ELR (cell line): Measurements from ENCODE around the gene ARHGAP40.

Experiments used
- DNase-seq: peaks from one replicate; pipeline ENCODE4 v3.0.0-alpha.2; 2015; ENCODE audit warnings: low read depth

Gene ARHGAP40

DNA sequence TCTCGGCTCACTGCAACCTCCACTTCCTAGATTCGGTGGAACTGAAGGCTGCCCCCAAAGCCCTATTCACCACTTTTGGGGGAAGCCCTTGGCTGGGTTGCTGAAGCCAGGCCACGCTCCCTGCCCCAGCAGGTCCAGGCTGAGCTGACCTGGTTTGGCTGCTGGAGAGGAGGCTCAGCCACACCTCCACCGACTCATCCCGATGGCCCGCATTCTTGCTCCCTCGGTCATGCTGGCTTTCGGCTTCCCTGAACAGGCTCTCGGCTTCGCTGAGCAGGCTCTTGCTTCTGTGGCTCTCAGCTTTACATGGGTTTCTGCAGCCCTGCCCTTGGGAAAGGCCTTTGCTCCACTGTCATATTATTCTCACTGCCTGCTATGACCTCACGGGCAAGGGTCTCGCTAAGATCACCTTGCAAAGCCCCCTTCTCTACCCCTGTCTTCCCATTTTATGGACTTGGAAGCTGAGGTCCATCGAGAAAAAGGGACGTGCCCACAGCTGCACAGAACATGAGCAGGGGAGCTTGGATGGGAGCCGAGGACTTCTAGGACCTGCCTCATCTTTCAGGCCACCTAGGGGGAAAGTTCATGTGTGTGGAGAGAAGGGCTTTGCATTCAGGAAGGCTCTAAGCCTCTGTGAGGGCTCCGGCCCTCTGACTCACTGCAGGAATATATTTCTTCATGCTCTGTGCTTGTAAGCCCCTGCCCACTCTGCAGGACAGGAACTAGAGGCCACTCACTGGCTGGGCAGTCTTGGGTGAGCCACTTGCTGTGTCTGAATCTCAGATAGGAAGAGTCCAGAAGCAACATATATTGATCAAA is 15.6 kb downstream of the ARHGAP40 start:
- peak; percentile 92 for DNase-seq

DNA sequence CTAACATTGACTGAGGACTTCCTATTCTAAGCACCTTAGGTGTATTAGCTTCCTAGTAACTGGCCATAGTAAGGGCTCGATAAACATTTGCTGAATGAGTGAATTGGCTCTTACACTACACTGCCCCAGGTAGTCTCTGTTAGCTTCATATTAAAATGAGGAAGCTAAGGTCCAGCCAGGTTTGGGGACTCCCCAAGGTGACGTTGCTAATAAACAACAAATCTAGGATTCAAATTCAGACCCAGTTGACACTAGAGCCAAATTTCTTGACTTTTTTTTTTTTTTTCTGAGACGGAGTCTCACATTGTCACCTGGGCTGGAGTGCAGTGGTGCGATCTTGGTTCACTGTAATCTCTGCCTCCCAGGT is 16.2 kb downstream of the ARHGAP40 start:
- DNase-seq, result no peak

DNA sequence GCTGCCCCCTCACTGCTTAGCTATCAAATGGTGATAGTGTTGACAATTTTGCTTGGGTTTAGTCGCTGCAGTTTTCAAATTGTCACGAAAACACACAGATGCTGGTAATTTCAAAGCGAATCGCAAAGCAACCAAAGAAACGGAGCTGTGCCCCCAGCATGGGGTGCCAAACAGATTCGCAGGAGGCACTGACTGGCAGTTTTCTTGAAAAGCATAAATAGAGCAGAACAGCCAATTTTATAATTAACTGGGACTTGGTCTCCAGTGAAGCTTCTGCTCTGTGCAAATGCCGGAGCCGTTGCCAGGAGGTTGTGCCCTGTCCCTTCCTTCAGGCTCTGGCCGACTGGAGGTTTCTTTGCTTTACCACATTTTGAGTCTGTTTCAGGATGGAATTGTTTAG is 18.8 kb downstream of the ARHGAP40 start:
- DNase-seq, result no peak

DNA sequence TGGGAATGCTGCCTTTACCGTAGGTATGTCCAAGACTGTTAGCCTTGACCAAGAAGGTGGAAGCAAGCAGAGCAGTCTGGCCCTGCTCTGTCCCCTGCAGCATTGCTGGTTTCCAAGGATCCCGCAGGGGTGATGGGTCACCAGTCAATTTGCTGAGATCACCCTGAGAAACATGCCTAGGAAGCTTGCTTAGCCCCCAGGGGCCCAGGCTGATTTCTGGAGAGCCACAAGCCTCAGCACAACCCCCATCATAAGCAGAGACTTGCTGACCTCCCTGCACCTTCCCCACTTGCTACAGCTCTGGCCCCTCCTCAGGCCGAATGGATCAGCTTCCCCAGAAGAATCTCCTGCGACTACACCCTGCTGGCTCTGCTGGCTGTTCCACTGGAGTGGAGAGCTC is 21.5 kb downstream of the ARHGAP40 start:
- DNase-seq, result peak; percentile 75

DNA sequence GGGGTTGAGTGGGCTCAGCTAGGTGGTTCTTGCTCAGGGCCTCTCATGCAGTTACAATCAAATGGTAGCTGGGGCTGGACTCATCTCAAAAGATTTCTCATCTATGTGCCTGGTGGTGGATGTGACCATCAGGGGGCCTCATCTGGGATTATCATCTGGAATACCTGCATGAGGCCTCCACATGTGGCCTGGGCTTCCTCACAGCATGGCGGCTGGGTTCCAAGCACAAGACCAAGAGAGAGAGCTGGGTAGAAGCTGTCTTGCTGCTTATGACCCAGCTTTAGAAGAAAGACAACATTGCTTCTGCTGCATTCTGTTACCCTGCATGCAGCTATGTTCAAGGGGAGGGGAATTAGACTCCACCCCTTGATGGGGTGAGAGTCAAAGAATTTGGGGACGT is 22.5 kb downstream of the ARHGAP40 start:
- no peak for DNase-seq

DNA sequence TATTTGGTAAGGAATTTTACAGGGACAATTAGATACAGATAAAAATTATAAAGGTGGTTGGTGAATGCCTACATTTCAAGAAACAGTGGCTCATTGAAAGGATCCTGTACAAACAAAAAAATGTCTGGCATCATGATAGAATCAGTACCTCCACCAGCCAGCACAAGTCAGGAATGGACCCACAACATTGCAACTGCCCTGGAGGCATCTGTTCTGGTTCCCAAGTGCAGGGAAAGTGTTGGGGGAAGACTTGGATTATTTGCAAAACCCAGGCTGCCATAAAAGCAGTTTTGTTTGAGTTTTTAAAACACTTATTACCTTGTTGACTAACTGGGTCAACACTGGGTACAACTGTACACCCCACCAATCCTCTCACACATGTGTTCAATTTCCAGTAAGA is 24.3 kb downstream of the ARHGAP40 start:
- DNase-seq, result no peak

DNA sequence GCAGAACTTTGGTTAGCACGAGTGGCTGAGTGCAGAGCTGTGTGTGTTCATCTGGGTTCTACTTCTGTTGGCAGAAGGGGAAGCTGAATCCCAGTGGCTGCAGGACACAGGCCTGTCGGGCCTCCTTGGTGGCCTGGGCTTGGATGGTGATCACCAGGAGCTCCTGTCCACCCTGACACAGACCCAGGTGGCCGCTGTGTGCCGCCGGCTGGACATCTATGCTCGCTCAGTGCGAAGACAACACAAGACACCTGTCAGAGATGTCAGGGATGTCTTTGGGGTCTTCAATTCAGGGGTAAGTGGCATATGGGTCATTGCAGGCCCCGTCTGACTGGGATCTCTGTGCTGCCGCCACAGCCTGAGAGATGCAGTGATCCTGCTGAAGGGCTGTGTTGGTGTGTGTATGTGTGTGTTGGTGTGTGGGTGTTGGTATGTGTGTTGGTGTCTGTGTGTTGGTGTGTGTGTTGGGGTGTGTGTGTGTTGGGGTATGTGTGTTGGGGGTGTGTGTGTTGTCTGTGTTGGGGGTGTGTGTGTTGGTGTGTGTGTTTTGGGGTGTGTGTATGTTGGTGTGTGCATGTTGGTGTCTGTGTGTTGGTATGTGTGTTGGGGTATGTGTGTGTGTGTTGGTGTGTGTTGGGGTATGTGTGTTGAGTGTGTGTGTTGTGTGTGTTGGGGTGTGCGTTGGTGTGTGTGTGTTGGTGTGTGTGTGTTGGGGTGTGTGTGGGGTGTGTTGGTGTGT is 25.5 kb downstream of the ARHGAP40 start:
- no peak for DNase-seq

DNA sequence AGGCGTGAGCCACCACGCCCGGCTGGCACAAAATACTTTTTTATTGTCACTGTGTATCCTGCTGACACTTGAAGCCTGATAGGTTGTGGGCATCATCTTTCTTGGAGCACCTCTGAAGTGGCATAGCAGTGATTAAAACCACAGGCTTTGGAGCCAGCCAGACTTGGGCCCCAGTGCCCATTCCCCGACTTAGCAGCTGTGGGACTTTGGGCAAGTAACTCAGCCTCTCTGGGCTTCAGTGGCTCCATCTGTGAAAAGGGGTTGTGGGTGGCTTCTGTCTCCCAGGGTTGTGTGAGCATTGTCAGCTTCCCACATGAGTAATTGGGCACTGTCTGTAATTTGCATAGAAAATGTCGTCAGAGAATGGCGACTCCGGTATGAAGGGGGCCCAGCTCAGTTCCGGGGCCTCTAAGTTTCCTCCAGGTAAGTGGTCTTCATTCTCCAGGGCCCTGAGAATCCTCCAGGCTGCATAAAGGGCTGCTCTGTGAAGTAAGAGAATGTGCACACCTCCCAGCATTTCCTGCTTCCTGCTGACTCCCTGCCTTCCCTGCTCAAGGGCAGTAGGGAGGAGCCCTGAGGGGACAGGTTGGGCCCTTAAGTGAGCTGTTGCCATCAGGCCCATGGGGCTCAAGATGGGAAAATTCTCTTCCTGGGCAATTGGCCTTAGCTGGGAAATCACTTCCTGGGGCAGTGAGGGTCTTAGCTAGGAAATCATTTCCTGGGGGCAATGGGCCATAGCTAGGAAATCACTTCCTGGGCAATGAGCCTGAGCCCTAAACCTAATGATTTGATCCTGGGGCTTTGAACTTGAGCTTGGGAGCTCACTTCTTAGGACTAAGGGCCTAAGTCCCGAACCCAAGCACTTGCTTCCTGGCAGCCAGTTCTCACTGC is 27.2 kb downstream of the ARHGAP40 start:
- DNase-seq, result peak; percentile 32

DNA sequence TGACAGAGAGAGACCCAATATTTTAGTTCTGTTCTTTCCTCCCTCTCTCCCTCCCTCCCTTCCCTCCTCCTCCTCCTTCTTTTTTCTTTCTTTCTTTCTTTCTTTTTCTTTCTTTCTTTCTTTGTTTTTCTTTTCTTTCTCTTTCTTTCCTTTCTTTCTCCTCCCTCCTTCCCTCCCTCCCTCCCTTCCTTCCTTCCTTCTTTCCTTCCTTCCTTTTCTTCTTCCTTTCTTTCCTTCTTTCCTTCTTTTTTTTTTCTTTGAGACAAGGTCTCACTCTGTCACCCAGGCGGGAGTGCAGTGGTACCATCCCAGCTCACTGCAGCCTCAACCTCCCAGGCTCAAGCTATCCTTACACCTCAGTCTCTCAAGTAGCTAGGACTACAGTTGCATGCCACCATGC is 28.4 kb downstream of the ARHGAP40 start:
- no peak for DNase-seq

DNA sequence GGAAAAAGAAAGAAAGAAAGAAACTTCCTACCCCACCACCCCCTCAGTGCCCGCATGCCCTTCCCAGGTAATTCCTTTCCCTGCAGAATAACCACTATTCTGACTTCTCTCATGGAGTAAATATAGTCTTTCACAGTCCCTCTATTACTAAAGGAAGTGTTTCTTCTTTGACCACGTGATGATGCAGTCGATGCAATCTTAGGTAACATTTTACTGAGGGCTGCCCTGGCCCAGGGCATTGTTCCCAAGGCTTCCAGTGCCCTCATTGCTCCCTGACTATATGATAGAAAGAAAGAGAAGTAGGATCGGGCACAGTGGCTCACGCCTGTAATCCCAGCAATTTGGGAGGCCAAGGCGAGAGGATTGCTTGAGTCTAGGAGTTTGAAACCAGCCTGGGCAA is 29.1 kb downstream of the ARHGAP40 start:
- DNase-seq, result no peak

DNA sequence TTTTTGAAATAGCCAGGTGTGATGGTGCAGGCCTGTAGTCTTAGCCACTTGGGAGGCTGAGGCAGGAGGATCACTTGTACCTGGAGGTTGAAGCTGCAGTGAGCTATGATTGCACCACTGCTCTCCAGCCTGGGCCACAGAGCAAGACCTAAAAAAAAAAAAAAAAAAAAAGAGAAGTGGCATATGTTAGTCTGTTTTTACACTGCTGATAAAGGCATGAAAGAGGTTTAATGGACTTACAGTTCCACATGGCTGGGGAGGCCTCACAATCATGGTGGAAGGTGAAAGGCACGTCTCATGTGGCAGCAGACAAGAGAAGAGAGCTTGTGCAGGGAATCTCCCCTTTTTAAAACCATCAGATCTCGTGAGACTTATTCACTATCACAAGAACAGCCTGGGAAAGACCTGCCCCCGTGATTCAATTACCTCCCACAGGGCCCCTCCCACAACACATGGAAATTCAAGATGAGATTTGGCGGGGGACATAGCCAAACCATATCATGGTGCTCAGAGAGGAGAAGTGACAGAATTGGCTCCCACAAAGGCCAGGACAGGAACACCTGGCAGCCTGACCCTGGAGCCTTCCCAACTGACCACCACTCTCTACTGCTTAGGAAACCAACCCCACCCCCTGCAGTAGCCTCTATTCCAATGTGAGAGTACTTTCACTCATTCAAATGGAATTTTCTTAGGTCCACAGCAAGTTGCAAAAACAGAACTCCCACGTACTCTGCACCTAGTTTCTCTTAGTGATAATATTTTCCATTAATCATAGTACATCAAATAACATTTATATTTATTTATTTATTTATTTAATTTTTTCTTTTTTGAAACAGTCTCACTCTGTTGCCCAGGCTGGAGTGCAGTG is 29.8 kb downstream of the ARHGAP40 start:
- DNase-seq, result peak; percentile 37

DNA sequence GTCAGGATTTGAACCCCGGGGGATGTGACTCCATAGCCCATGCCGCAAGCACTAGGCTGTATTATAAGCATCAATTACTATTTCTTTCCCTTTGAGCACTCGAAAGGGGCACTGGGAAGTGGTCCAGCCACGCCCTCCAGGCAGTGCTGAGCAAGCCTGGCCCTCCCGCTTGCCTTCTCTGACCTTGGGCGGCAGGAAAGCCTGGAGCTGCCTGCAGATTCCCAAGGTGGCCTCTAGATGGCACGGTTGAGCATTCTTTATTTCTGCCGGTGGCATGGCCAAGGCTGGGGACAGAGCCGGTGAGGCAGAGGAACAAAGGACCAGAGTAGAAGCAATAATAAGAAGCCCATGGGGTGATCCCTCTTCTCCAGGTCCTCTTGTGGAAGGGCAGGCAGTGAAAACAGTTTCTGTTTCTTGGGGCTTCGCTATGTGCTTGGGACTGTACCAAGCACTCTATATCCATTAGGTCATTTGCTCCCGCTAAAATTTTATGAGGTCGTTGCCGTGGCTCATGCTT is 32.0 kb downstream of the ARHGAP40 start:
- DNase-seq, result peak; percentile 80

DNA sequence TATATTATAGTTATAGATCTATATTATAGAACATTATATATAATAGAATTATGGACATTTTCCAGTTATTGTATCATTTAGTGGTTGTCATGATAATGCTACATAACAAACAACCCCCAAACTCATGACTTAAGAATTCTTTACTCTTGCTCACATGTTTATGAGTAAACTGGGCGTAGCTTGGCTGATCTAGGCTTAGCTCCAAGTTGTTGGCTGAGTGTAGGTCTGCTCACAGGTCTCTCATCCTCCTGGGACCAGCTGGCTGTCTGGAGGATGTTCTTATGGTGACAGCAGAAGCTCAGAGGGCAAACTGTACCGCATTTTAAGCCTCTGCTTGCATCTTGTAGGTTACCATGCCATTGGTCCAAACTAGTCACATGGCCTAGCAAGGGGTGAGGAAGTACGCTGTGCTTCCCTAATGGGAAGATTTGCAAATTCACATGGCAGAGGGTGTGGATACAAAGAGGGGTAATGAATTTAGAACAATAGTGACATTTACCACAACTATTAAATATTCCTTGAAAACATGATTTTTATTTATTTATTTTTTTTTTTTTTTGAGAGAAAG is 34.2 kb downstream of the ARHGAP40 start:
- DNase-seq, result peak; percentile 85

DNA sequence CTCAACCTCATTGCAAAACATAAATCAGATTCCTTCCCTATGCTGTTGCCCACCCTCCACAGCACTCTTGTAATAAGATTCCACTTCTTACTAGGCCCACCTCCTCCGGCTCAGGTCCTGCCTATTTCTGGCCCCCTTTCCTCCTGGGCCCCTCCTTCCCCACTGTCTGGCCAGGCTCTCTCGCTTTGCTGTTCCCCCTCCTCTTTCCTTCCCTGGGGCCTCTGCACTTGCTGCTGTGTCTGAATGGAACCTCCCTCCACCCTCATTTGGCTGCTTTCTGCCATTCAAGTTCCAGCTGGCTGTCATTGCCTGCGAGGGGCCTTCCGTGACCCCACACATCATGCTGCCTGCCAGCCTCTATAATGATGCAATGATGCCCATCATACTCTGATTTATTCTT is 38.9 kb downstream of the ARHGAP40 start:
- no peak for DNase-seq

DNA sequence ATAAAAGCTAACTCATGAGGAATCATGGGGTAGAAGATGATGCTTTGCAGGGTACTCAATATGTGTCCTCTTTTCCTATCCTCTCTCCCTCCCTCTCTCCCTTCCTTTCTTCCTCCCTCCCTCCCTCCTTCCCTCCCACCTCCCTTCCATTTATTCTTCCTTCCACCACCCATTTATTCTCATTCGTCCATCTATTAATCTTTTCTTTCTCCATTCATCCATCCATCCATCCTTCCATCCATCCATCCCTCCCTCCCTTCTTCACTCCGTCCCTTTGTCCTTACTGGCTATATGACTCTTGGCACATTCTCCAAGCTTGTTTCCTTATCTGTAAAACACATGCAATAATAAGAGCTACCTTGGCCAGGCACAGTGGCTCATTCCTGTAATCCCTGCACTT is 40.9 kb downstream of the ARHGAP40 start:
- DNase-seq, result no peak

DNA sequence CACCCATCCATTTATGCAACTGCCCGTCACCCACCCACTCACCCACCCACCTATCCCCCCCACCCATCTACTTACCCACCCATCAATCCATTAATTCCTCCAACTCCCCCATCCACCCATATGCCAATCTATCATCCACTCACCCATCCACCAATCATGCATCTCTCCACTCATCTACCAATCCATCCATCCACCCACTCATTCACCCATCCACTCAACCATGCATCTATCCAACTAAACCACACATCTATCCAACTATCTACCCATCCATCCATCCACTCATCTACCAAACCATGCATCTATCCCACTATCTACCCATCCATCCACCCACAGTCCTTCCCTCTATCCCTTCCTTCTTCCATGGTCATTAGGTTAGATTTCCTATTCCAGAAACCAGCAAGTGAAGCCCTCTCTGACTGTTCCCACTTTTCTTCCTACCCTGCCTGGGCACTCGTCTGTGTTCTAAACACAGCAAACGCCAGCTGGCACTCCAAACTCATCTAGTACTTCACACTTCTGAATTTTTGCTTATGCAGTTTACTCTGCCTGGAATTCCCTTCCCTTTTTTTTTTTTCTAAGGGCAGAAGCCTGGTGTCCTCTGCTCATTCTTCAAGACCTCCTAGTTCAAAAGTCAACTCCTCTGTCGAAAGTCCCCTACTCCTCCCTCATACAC is 43.1 kb downstream of the ARHGAP40 start:
- DNase-seq, result no peak

DNA sequence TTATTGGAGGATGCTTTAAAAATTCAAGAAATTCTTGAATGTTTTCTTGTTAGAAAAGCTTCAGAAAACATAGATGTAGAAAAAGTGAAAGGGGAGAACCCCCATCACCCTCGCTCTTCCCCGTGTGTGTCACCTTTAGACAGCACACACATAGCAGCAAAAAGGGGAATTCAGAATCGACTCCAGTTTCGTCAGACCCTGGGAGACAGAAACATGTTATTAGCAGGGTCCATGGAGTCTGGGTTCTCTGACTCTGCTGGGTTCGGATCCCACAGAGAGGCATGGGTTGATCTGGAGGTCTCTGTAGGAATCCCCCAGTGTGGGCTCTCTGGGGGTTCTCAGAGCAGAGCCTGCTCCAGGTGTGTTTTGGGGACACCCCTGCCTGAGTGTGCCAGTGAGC is 43.7 kb downstream of the ARHGAP40 start:
- DNase-seq, result no peak

DNA sequence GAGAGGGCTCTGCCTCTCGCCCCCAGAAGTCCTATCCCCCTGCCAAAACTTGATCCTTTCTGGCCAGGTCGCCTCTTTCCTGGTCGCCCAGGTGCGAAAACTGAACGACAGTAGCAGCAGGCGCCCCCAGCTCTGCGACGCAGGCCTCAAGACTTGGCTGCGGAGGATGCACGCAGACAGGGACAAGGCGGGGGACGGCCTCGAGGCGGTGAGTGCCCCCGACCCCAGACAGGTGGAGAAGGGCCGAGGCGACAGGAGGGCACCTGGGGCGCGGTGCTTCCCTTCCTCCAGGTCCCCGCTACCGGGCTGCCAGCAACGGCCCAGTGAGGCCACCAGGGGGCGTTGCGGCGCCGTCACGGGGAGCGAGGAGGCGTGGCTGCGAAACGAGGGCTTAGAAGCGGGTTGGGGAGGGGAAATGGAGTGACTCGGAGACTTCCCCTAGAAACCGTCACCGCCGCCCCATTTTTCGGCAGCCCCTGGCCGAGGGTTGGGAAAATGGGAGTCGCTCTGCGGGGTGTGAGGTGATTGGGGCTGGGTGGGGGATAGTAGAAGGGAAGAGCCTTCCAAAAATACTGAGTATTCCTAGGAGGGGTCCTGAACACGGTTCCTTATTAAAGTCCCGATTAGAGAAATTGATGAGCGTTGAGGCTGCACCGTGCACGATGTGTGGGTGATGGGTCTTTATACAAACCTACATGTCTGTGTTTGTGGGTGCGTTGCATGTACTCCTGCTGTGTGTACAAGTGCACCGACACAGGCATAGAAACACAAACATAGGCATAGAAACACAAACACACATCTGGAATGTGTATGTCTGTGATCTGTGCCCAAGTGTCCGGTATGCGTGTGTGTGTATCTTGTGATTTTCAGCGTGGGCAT is 44.6 kb downstream of the ARHGAP40 start:
- DNase-seq, result peak; percentile 82

DNA sequence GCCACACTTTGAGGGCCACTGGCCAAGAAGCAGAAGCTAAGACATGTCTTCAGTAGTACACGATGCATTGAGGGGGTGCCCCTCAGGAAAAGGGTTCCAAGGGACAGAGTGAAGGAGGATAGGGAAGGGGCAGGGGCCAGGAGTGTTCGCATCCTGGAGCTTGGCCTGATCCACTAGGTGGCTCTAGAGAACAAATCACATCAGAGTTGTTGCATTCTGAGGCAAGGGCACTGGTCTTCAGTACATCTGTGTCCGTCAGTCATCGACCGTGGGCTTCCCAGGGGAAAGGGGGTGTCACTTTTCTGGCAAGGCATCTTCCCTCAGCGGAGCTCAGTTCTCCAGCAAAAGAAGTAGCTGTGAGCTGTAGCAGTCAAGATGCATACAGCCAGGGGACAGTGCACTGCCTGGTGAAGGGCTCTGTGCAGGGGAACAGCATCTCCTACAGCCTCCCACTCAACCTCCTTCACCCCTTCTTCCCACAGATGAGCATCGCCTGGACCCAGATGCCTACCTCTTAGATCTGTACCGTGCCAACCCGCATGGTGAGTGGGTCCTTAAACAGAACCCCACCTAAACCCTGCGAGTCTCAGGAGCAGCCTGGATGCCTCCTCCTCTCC is 47.8 kb downstream of the ARHGAP40 start:
- DNase-seq, result peak; percentile 58
